HG02870 (cell line): Measurements from ENCODE around the gene ABHD14A.

Experiments
- ATAC-seq: cut with Tn5 transposase; IDR thresholded peaks from one replicate; pipeline ENCODE4 v1.9.1; 2021; ENCODE audit warnings: mild to moderate bottlenecking, moderate library complexity; ENCODE audit not compliant: unreplicated experiment

Gene ABHD14A

GRCh38 chr3:51955175-51955892 is 19.5 kb upstream of the ABHD14A start, which contains the start of gene GPR62:
TSS of gene GPR62 (plus strand) at chr3:51955381. CDS start at chr3:51955653, 272 bp downstream.
- ATAC-seq: no peak

- no peak for ATAC-seq
These were observed 18.7 kb upstream of the ABHD14A start for GRCh38 chr3:51955893-51956770.

GRCh38 chr3:51957520-51958205 is 17.2 kb upstream of the ABHD14A start:
- no peak for ATAC-seq

- no peak for ATAC-seq
These were observed 16.0 kb upstream of the ABHD14A start for GRCh38 chr3:51958603-51959521.

GRCh38 chr3:51959651-51960050 is 15.2 kb upstream of the ABHD14A start:
- no peak for ATAC-seq

GRCh38 chr3:51960386-51960785 is 14.5 kb upstream of the ABHD14A start:
- no peak for ATAC-seq

GRCh38 chr3:51961011-51961410 is 13.9 kb upstream of the ABHD14A start:
- ATAC-seq: no peak

- no peak for ATAC-seq
These were observed 13.0 kb upstream of the ABHD14A start for GRCh38 chr3:51961602-51962569.

GRCh38 chr3:51962854-51963530 is 11.9 kb upstream of the ABHD14A start:
- ATAC-seq: no peak

GRCh38 chr3:51963951-51964451 is 10.9 kb upstream of the ABHD14A start:
- ATAC-seq: no peak

- no peak for ATAC-seq
These were observed 10.3 kb upstream of the ABHD14A start for GRCh38 chr3:51964521-51964920.

- ATAC-seq: no peak
These were observed 8.8 kb upstream of the ABHD14A start for GRCh38 chr3:51966016-51966415.

- no peak for ATAC-seq
These were observed 8.4 kb upstream of the ABHD14A start for GRCh38 chr3:51966486-51966885.

- ATAC-seq: no peak
These were observed 7.9 kb upstream of the ABHD14A start for GRCh38 chr3:51966922-51967383.

- ATAC-seq: no peak
These were observed 7.3 kb upstream of the ABHD14A start, which contains the start of gene PCBP4 for GRCh38 chr3:51967384-51968169. TSS of gene PCBP4 (minus strand) at chr3:51967454. CDS start at chr3:51961240, 6,214 bp downstream.

GRCh38 chr3:51968170-51968775 is 6.6 kb upstream of the ABHD14A start:
- ATAC-seq: no peak
